ENCODE measurements around the gene ZNF664.

ZNF664 gene

DNA sequence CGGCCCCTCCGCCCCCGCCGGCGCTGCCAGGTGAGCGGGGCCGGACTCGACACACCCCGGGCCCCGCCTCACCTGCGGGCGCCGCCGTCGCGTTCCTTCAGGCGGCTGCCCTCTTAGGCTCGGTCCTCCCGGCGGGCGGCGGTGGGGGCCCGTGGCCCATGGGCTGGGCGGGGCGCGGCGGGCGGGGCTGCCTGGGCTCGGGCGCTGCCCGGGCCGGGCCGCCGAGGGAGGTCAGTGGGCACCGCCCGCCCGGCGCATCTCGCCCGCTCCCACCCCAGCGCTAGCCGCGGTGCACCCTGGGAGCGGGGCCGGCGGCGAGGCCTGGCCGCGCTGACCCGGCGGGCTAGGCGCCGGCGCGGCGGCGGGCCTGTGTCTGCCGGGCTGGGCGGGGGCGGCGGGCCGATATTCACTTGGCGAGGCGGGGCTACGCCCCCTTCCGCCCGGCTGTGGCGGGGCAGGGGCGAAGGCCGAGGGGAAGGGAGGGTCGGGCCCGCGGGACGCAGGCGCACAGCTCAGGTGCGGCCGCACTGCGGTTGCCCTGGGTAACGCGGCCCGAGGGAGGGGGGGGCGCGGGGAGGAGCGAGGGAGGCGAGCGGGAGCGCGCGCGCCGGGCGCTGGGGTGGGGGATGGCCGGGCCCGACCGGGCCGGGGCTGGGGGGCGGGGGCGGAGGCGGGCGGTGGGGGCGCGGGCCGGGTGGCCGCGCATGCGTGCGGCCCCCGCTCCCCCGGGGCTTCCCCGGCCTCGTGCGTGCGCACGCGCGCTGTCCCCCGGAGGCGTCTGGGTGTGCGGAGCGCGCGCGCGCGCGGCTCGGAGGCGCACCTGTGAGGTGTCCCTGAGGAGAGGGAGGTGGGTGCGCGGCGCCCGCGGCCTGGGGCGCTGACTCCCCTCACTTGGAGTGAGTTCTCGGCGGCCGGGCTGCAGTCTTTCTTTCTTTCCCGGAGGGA is at the start of gene ZNF664, which contains the start of gene CCDC92:
Gene ZNF664, plus strand, starts transcription at position 759 of the 945 bp plus-strand sequence. CDS start 38,930 bp downstream, outside the sequence.
Gene CCDC92, minus strand, starts transcription at position 375 of the 945 bp plus-strand sequence. CDS start 28,526 bp downstream, outside the sequence.
- ATAC-seq: peak; percentile 90
- peak; percentile 96 for DNase-seq

DNA sequence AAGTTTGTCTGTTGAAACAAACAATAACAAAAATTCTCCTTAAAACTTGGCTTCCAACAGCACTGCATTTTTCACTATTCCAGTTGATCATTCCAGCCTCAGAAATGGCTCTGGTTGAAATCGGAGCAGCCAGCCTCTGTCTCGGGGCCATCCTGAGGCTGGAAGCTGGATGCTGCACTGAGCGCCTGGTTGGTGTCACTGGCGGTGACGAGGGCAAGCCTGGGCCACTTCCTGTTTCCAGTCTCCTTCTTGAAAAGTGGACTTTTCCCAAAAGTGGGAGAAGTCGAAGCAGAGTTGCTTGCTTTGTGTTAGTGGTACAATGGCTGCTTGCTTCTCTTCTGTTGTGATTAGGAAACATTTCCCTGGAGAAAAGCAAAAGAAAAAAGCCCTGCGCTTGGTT is 49.1 kb upstream of the ZNF664 start:
- no peak for DNase-seq
- ATAC-seq: no peak

DNA sequence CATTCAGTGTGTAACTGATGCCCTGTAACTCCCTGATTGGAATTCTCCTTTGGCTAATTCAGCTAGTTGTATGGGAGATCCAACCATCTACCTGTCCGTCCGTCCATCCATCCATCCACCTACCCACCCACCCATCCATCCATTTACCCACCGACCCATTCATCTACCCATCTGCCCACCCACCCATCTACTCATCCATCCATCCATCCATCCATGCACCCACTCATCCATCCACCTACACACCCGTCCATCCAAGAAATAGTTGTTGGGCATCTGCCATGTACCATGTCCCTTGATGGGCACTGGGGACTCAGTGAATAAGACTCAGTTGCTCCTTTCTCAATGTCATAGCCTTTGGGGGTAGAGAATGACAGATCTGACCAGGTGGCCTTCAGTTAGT is 48.5 kb upstream of the ZNF664 start:
- DNase-seq (no peak), ATAC-seq (no peak)

DNA sequence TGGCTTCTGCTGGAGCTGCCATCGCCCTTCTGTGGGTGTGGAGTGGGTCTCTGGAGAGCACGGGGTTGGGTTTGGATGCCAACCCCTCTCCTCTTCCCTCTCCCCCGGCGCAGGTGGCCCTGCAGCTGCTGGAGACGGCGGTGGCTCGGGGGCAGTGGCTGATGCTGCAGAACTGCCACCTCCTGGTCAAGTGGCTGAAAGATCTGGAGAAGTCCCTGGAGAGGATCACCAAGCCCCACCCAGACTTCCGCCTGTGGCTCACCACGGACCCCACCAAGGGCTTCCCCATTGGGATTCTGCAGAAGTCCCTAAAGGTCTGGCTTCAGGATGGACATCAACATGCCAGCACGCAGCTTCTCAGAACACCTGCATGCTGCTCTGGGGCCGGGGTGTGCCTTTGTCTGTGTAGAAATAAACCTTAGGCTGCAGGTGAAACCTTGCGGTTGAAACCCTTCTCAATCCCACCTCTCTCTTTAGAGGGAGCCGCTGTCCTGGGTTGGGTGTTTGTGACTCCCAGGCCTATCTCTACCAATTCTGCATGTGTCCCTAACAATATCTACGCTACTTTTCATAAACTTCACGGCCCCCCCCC is 44.6 kb upstream of the ZNF664 start:
- DNase-seq (no peak), ATAC-seq (no peak)

DNA sequence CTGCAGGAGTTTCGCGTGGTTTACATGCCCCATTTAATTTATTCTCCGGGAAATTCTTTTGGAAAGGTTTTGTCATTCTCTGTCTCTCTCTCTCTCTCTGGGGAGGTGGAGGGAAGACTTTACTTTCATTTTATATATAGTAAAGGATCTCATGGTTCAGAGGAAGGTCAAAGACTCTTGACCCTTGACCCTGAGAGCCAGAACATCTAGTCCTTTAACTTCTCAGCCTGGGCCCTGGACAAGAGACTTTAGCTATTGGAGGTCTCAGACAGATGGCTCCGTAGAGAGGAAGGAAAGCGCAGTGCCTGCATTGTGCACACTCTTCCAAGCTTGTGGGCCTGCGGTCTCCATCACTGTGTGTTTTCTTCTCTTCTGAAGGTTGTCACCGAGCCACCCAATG is 44.1 kb upstream of the ZNF664 start:
- no peak for ATAC-seq
- DNase-seq: no peak

DNA sequence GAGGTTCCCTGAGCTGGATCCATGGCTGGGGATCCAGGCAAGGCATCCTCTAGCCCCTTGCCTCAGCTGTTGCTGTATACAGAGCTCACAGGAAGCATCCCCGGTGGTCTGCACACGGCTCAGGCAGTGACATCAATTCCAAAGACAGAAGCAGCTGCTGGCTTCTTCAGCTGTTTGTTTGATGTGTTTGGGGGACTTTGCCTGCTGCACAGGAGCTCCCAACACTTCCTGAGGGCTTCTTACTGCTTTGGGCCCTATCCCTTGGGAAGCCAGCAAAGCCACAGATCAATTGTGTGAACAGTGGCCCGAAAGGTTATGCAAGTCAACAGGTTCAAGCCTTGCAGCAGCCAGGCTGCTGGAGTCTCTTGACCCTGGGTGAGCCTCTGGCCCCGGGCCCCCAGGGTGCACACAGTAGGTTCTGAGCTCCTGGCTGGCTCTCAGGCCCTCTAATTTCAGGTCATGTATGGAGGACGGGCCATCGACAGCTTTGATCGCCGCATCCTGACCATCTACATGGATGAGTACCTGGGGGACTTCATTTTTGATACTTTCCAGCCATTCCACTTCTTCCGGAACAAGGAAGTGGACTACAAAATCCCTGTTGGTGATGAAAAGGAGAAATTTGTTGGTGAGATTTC is 43.0 kb upstream of the ZNF664 start:
- ATAC-seq: no peak

DNA sequence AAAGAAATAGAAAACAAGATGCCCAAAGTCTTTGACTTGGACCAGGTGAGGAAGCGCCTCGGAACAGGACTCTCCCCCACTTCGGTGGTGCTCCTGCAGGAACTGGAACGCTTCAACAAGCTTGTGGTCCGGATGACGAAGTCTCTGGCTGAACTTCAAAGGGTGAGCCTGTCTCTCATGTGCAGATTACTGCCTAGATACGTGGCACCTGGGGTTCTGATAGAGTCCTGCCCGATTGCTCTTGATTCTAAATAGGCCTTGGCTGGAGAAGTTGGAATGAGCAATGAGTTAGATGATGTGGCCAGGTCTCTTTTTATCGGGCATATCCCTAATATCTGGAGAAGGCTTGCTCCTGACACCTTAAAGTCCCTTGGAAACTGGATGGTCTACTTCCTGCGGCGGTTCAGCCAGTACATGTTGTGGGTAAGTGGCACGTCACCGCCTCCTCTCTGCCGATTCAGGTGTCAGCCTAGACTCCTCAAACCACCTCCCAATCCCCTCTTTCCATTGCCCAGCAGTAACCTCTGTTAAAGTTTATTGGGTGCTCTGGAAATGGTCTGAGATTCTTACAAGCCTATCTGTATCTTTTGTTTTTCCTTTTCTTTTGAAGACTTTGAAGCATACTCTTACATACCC is 41.2 kb upstream of the ZNF664 start:
- ATAC-seq (peak; percentile 57), DNase-seq (peak; percentile 31)

More for the DNA sequence above, 43.0 kb upstream of the ZNF664 start:
- DNase-seq: no peak

DNA sequence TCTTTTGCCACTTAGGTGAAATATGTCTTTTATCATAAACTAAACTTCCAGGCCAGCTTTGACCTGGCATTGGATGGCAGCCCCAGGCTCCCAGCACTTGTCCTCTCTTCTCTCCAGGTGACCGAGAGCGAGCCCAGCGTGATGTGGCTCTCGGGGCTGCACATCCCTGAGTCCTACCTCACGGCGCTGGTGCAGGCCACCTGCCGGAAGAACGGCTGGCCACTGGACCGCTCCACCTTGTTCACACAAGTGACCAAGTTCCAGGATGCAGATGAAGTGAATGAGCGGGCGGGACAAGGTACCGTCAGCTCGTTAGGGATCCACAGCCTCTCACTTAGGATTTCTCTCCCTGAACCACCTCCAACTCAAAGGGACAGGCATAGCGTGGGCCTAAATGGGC is 39.8 kb upstream of the ZNF664 start:
- DNase-seq (no peak), ATAC-seq (no peak)

DNA sequence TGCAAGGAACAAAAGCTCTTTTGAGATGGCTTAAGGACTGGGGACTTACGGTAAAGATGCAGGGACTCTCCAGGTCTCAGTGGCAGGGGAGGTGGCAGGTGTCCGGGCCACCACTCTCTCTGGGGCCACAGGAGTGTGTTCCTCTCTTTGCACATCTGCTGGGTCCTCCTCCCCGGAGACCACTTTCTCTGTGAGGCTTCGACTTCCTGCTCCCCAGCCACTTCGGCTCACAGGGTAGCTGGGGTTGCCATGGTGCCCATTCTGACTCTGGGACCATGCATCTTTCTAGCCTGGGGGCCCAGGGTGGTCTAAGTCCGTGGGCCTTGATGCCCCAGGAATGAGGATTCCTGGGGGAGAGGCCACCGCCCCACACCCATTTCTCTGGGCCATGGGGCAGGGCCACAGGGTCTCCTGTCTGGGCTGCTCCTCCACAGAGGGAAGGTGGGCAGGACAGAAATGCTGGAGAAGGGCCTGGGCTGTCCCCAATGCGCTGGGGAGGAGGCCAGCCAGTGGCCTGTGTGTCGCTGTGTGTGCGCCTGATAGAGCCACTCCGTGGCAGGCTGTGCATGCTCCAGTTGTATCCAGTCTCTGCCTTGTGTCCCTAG is 38.9 kb upstream of the ZNF664 start:
- ATAC-seq: no peak
- DNase-seq: no peak

DNA sequence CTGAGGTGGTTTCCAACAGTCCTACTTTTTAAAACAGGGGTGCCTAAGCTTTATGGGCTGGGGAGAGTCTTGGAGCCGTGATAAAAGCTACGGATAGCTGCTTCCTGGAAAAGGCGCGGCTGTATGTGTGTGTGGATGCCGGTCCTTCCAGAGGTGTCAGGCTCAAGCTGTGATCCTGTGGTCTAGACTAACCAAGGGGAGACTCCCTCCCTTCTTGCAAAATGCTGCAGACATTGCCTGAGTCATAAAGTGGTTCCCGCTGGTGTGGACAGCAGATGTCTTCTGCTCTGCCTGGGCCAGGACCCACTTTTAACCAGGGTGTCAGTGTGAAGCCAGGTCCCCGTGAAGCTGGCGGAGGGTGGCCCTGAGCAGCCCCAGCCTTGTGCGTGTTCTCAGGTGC is 38.2 kb upstream of the ZNF664 start:
- no peak for DNase-seq
- ATAC-seq: no peak

DNA sequence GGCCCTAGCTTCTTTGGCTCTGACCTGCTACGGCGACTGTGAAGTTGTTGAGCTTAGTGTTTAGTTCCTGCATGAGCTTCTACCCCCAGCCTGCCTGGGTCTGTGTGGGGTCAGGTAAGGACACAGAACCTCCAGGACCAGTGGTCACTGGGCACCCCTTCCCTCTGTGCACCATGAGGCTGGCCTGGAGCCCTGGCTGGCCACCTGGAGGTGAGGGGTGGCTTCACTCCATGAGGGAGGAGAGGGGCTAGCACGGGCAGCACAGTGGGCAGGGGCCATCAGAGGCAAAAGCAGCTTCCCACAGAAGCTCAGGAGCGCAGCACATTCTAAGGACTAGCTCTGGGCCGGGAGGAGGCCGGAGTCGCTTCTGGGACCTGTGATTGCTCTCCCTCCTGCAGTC is 37.1 kb upstream of the ZNF664 start:
- ATAC-seq (no peak), DNase-seq (no peak)

DNA sequence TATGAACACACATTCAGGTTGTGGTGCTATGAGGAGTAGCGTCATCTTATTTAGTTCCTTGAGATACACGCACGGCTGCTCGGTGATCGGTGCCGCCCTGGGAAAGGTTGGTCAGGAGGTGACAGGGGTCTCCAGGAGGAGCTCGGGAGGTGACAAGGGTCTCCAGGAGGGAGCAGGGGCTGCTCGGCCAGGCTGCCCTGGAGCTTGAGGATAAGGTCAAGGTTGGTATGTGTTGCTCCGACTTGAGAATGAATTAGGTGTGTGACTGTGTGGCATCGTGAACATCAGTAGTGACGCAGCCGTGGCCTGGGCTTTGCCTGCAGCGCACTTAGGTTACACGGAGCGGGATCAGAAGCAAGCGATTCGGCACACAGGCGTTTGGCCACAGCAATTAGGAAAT is 36.5 kb upstream of the ZNF664 start:
- DNase-seq: no peak
- no peak for ATAC-seq

DNA sequence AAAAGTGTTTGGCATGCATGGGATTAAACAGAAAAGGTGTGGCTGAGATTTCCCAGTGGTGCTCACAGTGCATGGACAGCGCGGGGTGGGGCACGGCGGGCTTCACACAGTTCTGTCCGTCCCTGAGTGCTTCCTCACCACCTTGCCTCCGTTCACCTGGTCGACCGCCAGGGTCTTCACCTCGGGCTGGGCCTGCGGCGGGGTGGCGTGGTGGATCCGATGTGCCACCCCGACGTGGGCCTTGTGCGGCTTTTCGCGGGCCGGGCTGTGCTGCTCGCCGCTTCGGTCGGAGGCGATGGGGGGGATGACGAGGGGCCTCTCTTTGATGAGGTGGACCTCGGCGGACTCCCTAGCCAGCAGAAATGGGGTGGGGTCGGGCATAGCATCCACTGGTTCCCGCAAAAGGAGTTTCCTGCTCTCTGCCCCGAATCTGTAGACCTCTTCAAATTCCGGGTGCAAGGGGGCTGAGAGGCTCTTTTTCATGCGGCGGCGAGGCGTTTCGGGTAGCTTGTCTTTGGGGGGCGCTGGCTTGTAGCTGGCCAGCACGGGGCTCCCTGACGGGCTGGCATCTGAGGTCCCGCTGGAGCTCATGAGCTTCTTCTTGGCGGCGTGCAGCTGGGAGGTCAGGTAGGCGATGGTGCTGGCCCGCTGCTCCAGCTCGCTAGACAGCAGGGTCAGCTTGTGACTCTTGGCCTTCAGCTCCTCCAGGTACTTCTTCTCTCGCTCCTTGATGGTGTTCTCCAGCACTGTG is 35.9 kb upstream of the ZNF664 start:
- ATAC-seq: no peak

DNA sequence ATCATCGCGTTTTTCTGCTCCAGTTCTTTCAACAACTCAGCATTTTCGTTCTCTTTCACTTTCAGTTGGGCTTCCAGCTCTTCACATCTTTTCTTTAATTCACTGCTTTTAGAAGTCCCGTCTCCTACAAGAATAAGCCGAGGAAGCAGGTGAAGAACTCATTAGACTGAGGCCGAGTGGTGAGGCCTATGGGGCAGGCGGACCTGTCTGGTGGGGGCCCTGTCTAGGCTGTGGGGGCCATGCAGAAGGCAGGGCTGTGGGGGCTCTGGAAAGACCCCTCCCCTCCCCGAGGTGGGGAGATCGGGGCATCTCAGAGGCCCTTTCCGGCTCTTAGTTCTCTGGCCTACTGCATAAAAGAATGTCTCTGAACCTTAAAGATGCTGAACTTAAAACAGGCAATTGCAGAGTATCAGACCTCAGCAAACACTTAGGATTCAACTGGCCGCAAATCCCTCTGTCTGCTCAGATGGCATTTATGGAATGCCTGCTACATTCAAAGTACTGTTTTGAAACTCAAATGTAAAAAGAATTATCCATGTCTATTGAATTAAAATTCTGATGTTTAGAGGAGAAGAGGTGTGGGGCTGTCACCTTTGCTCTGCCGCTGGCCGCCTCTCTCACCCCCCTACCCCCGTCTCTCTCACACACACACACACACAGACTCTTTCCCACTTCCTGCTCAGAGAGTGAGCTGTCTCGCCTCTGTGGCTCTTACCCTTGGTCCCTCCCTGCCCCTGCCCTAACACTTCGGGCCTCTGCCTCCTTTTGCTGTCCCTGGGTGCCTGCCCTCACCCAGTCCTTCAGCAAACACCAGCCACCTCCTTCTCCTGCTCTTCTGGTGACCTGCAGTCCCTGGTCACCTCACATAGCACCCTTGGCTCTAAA is 35.1 kb upstream of the ZNF664 start:
- DNase-seq: peak; percentile 51
- peak; percentile 89 for ATAC-seq

More for the DNA sequence above, 35.9 kb upstream of the ZNF664 start:
- DNase-seq: no peak

DNA sequence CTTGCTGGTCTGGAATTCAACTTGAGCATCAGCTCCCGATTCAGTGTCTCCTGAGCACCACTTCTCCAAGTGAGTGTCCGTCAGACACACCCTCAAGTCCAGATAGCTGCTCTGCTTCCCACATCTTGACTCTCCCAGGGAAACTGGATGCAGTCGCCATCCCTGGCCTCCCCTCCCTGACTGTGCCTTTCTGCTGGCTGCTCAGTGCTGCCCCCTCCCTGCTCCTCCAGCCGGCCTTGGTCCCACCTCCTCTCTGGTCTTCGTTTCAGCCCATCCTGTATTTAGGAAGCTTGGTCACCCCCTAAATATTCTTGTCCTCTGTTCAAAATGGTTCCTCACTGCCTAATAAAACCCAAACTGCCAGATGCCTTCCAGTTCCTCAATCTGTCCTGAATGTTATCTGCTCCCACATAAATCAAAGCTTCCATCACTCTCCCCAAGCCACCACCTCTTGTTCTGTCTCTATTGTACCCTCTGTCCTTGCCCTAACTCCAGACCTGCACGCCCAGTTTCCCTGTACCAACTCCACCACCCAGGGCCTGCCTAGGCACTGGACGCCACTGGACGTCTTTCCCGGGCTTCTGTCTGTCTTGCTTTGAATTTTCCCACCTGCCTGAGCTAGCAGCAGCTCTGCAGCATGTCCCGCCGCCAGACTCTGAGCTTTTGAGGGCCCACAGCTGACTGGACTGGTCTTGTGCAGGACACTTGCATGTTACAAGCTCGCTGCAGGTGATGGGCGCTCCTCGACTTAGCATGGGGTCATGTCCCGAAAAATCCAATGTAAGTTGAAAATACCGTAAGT is 34.1 kb upstream of the ZNF664 start:
- DNase-seq (peak; percentile 38), ATAC-seq (peak; percentile 9)

DNA sequence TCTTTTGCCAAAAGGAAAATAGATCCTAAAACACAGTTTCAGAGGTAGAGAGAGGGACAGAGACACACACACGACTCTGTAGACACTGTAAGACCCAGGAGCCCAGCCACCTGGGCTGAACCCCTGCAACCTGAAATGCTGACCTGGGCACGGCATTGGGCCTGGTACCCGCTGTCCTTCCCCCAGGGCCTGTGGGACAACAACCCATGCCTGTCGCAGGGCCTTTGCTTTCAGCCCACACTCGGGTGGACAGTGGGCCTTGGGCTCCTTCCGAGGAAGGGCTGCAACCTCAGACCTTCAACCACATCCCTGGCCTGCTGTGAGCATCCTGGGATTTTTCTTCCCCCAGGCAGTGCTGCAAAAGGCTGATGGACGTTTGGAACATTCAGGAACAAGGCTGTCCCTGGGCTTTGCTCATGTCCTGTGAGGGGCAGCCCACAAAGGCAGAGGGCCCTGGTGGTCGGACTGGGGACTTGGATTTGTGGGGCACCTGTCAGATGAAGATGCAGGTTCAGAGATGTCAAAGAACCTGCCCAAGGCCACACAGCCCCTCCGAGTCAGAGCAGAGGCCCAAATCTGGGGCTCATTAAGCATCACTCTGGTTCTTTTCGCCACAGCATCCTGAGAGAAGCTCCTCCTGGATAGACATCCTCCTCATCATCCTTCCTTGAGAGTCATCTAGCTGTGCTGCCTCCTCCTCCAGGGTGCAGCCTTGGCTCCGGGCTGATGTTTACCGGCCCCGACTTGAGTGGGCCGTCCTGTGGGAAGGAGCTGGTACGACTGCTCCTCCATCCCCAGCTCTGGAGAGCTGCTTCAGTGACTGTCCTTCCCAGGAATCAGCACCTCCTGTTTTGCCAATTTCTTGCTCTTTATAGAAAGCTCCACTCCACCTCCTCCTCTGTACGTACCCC is 33.0 kb upstream of the ZNF664 start:
- DNase-seq (no peak), ATAC-seq (no peak)

DNA sequence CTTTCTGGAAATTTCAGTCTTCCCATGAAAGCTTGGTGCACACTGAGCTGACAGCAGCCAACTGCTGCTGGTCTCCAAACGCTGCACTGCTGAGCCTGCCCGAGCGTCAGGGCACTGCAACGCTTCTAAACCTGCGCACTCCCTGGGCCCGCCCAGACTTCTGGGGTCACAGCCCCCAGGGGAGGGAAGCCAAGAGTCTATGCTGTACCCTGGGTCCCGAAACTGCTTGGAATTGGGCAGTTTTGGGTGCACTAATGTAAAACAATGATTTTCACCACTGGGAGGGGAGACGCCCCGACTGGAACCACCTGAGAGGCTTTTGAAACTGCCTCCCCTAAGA is 32.4 kb upstream of the ZNF664 start:
- no peak for DNase-seq
- ATAC-seq: no peak

DNA sequence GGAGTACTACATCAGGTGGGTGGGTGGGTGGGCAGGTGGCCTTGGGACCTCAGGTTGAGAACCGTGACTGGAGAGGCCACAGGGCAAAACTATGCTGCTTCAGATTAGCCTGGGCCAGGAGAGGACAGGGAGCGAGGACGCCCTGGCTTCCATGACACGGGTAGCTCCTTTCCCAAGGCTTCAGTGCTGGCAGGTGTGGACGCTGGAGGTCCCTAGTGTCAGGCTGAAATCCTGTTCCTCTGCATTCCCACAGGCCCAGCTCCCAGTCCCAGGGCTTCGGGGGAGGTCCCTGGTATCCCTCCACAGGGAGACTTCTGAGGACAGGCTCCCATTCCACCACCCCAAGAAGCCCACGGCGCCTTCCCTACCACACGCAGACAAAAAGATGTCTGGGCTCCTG is 32.0 kb upstream of the ZNF664 start:
- no peak for ATAC-seq

More for the DNA sequence above, 32.0 kb upstream of the ZNF664 start:
- no peak for DNase-seq
